K562 (cell line): Measurements from ENCODE around the gene LBH. TPM values are rescaled to one million over a fixed set of nuclear protein-coding genes. Genes with fewer than 3 reads are reported as not detected.

Experiments used
- ATAC-seq: fragments of 200-7000 bp; cut with Tn5 transposase; 3 replicates; pipeline ENCODE4 v1.9.1; 2020; ENCODE audit warnings: moderate library complexity
- BruUV-seq: library from RNA; stranded (reverse); fragments of 400-500 nt; replicated peaks from 2 replicates; lab custom pipeline; 2021; lab: Mats Ljungman, UMichigan
- CTCF ChIA-PET: fragments of 300-600 bp; formaldehyde crosslinking; extraction: SDS; loops from one replicate; lab custom pipeline; 2021; ENCODE audit warnings: low intra/inter-chr PET ratio; lab: Yijun Ruan, JAX
- POLR2A ChIA-PET: fragments of 300-600, 350-650 bp; sonication (Branson Sonifier 250); formaldehyde crosslinking; extraction: SDS; loops from one replicate; lab custom pipeline; 2021; ENCODE audit warnings: antibody characterized with exemption, inconsistent platforms; lab: Yijun Ruan, JAX
- DNase-seq, 4 experiments: peaks; one replicate each; pipeline versions ENCODE4 v3.0.0 to v3.0.0-alpha.2; 2011 to 2018; ENCODE audit warnings: low spot score in 3 of 4, mixed read lengths in 3 of 4; ENCODE audit errors: extremely low read depth in 1 of 4
- FAIRE-seq: peaks from 2 replicates; lab custom pipeline; 2011; peaks lifted over from hg19 to GRCh38; lab: Jason Lieb, UNC
- H2AFZ ChIP-seq: 2 replicates; pipeline ENCODE4 v1.6.0; 2011; ENCODE audit warnings: low read depth, low read length, control low read depth, inconsistent platforms
- H3K27ac ChIP-seq: fragments of 200-600 bp; 3 replicates; pipeline ENCODE4 v1.8.0; 2011; ENCODE audit warnings: low read depth, mild to moderate bottlenecking, control low read depth, inconsistent platforms, low read length, moderate library complexity, mixed read lengths; ENCODE audit errors: extremely low read depth
- H3K27me3 ChIP-seq, 2 experiments: fragments of 300-600 bp in 1 of 2; 2 replicates in 1 of 2; 3 replicates in 1 of 2; pipeline versions ENCODE4 v1.6.0 to v1.8.0; 2011; ENCODE audit warnings: inconsistent platforms in 2 of 2, low read length in 2 of 2, mild to moderate bottlenecking in 1 of 2, mixed read lengths in 1 of 2, moderate library complexity in 1 of 2; ENCODE audit not compliant: control insufficient read depth in 2 of 2, insufficient read depth in 2 of 2
- H3K36me3 ChIP-seq: fragments of 300-600 bp; 3 replicates; pipeline ENCODE4 v1.8.0; 2011; ENCODE audit warnings: mild to moderate bottlenecking, low read length, inconsistent platforms; ENCODE audit not compliant: control insufficient read depth, insufficient read depth
- H3K4me1 ChIP-seq, 2 experiments: fragments of 200-600 bp in 1 of 2; replicated peaks in 1 of 2; 2 replicates in 1 of 2; 3 replicates in 1 of 2; pipeline versions ENCODE4 v1.5.1 to v1.8.0; 2011; ENCODE audit warnings: inconsistent platforms in 2 of 2, low read length in 2 of 2, mild to moderate bottlenecking in 1 of 2, mixed read lengths in 1 of 2, moderate library complexity in 1 of 2; ENCODE audit not compliant: control insufficient read depth in 2 of 2, insufficient read depth in 2 of 2
- H3K4me2 ChIP-seq: 2 replicates; pipeline ENCODE4 v1.6.1; 2011; ENCODE audit warnings: low read length, control low read depth, inconsistent platforms, mixed read lengths; ENCODE audit not compliant: insufficient read depth
- H3K4me3 ChIP-seq: fragments of 200-600 bp; sonication (generic), shearing (Covaris generic); 2 replicates; pipeline ENCODE4 v1.5.1; 2016; ENCODE audit warnings: control low read depth, inconsistent platforms
- H3K79me2 ChIP-seq: fragments of 200-600 bp; 3 replicates; pipeline ENCODE4 v1.8.0; 2011; ENCODE audit warnings: low read length, inconsistent platforms; ENCODE audit not compliant: control insufficient read depth, insufficient read depth
- H3K9ac ChIP-seq, 2 experiments: 2 replicates each; pipeline versions ENCODE4 v1.6.0 to v1.6.1; 2011; ENCODE audit warnings: low read depth in 2 of 2, low read length in 2 of 2, control low read depth in 1 of 2, inconsistent platforms in 1 of 2, mild to moderate bottlenecking in 1 of 2, mixed read lengths in 1 of 2; ENCODE audit not compliant: insufficient read depth in 1 of 2
- H3K9me1 ChIP-seq: one replicate; pipeline ENCODE4 v1.6.0; 2011; ENCODE audit warnings: inconsistent platforms, mild to moderate bottlenecking, low read length, moderate library complexity; ENCODE audit not compliant: control insufficient read depth, insufficient read depth
- H3K9me3 ChIP-seq: replicated peaks from 2 replicates; pipeline ENCODE4 v1.5.1; 2011; ENCODE audit warnings: low read depth, low read length, inconsistent platforms; ENCODE audit not compliant: control insufficient read depth, insufficient read depth
- H4K20me1 ChIP-seq: replicated peaks from 2 replicates; pipeline ENCODE4 v1.6.1; 2011; ENCODE audit warnings: low read length, inconsistent platforms, mixed read lengths; ENCODE audit not compliant: control insufficient read depth, insufficient read depth
- CHD4 ChIP-seq: fragments of 200-600 bp; sonication (generic); IDR thresholded peaks from 3 replicates; pipeline ENCODE4 v1.6.1; 2012; ENCODE audit warnings: low read depth, mild to moderate bottlenecking, mixed read lengths, low read length, inconsistent platforms; ENCODE audit not compliant: insufficient read depth, insufficient replicate concordance, poor library complexity, severe bottlenecking
- ERF ChIP-seq: fragments of 450-650 bp; formaldehyde crosslinking; IDR thresholded peaks from 2 replicates; pipeline ENCODE4 v1.4.0; 2020; ENCODE audit warnings: mild to moderate bottlenecking, mixed read lengths
- FOSL1 ChIP-seq: fragments of 200-800 bp; sonication (Bioruptor generic); conservative IDR thresholded peaks from 2 replicates; pipeline ENCODE4 v1.6.1; 2016; ENCODE audit warnings: missing genetic modification characterization, missing compliant biosample characterization
- GATAD2A ChIP-seq: fragments of 450-650 bp; IDR thresholded peaks from 2 replicates; pipeline ENCODE4 v1.6.1; 2017
- HNRNPLL ChIP-seq: fragments of 200-400 bp; formaldehyde crosslinking; IDR thresholded peaks from 2 replicates; pipeline ENCODE4 v1.6.1; 2017; ENCODE audit warnings: low read length, low read depth, mild to moderate bottlenecking; ENCODE audit not compliant: poor library complexity, severe bottlenecking
- NR2F6 ChIP-seq: fragments of 450-650 bp; formaldehyde crosslinking; IDR thresholded peaks from 2 replicates; pipeline ENCODE4 v1.4.0; 2020; ENCODE audit warnings: mild to moderate bottlenecking
- SIN3B ChIP-seq: fragments of 450-650 bp; IDR thresholded peaks from 2 replicates; pipeline ENCODE4 v1.6.1; 2017; ENCODE audit warnings: low read depth, mild to moderate bottlenecking, moderate library complexity
- SOX6 ChIP-seq: fragments of 450-650 bp; IDR thresholded peaks from 2 replicates; pipeline ENCODE4 v1.6.1; 2014; ENCODE audit warnings: mild to moderate bottlenecking
- TEAD1 ChIP-seq, 2 experiments: fragments of 450-650 bp in 1 of 2; sonication (generic) in 1 of 2; formaldehyde crosslinking; IDR thresholded peaks; 2 replicates each; pipeline versions ENCODE4 v1.4.0 to v1.8.0; 2020 to 2022; ENCODE audit warnings: mild to moderate bottlenecking in 2 of 2, missing genetic modification reagents in 1 of 2
- ZNF165 ChIP-seq: fragments of 250-450 bp; sonication (Bioruptor Pico); IDR thresholded peaks from 2 replicates; pipeline ENCODE4 v1.4.0; 2020; ENCODE audit warnings: borderline replicate concordance
- ZNF76 ChIP-seq: fragments of 250-450 bp; sonication (Bioruptor Pico); IDR thresholded peaks from 2 replicates; pipeline ENCODE4 v1.4.0; 2020; ENCODE audit warnings: mild to moderate bottlenecking, moderate library complexity, borderline replicate concordance
- WGBS: fragments of 100-300 bp; shearing (Covaris generic); methylation state at CpG from one replicate; pipeline ENCODE4 v1.1.6; 2016; ENCODE audit warnings: low coverage, mixed read lengths; ENCODE audit not compliant: insufficient coverage; ENCODE audit errors: missing lambda C conversion rate; 5-methylcytosine and 5-hydroxymethylcytosine counted together
- in situ Hi-C: fragments of 300-500 bp; cut with MboI; formaldehyde crosslinking; loops from 4 replicates; pipeline ENCODE4 v1.15.0; 2018; ENCODE audit warnings: inconsistent platforms, mixed read lengths
- intact Hi-C: fragments of 100-400 bp; cut with micrococcal nuclease; formaldehyde crosslinking; loops from 2 replicates; pipeline ENCODE4 v1.14.2; 2022
- polyA plus RNA-seq, 8 experiments: library from polyadenylated mRNA; depleted of rRNA in 4 of 8; stranded (reverse) in 5 of 8; unstranded in 3 of 8; fragments of >200 nt; fragmentation: Nextera tagmentation in 2 of 8; fragmentation: Illumina TruSeq in 1 of 8; extraction: Ambion mirVana in 2 of 8; extraction: Trizol in 1 of 8; gene quantifications; 2 replicates each; pipeline versions ENCODE4 v1.2.1 to v1.2.3, GENCODE V29; 2011 to 2014; ENCODE audit warnings: inconsistent platforms in 1 of 8, missing spikeins in 1 of 8
- total RNA-seq, 7 experiments: library from RNA; depleted of rRNA in 6 of 7; stranded (reverse); fragments of >200 nt in 6 of 7; fragmentation: Illumina TruSeq in 2 of 7; extraction: Trizol in 2 of 7; gene quantifications; 2 replicates each; pipeline versions ENCODE4 v1.2.1 to v1.2.3, GENCODE V29; 2011 to 2021; ENCODE audit warnings: low replicate concordance in 1 of 7
- TF ChIP-seq, protein P1 (sequence below): fragments of 450-650 bp; IDR thresholded peaks from 2 replicates; pipeline ENCODE4 v1.6.1; 2016; ENCODE audit warnings: antibody characterized with exemption
- TF ChIP-seq, protein P2 (sequence below): fragments of 450-650 bp; formaldehyde crosslinking; IDR thresholded peaks from 2 replicates; pipeline ENCODE4 v1.4.0; 2020; ENCODE audit warnings: mild to moderate bottlenecking, moderate library complexity
- TF ChIP-seq, protein P3 (sequence below): fragments of 250-450 bp; sonication (Bioruptor Pico); IDR thresholded peaks from 2 replicates; pipeline ENCODE4 v1.8.0; 2022; ENCODE audit warnings: inconsistent platforms
- TF ChIP-seq, protein P4 (sequence below), 2 experiments: fragments of 450-650 bp in 1 of 2; IDR thresholded peaks; 2 replicates each; pipeline ENCODE4 v1.6.1; 2011 to 2017; ENCODE audit warnings: low read depth in 2 of 2, antibody characterized with exemption in 1 of 2, borderline replicate concordance in 1 of 2, low read length in 1 of 2, mild to moderate bottlenecking in 1 of 2, mixed read lengths in 1 of 2; ENCODE audit not compliant: control insufficient read depth in 1 of 2

Gene LBH
- total and polyA plus RNA-seq, 9 of the 15 experiments (the other 6 are each of a cell fraction or from before 2014, with no cell fraction given) = 3.1 to 13.4 (median 7.4) TPM

DNA sequence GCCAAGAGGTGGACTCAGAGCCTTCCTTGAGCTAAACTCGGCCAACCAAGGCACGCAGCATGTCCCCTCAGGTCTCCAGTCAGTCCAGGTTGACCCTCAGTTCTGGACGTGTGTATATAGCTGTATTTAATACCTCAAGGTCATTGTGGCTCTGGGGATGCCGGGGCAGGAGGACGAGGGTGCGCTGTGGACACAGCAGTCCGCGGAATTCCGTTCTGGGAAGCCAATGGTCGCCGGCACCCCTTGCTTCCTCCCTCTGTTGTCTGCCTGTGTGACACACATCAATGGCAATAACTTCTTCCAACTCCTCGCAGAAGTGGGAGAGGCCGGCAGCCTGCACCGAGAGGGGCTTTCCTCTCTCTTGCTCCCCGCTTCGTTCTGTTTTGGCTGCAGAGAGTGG lies 27.7 kb downstream of the LBH start:
- no peak overlapping the region for H3K9ac ChIP-seq
- intact Hi-C loops (no loop called here), in situ Hi-C loops (no loop called here)
- ATAC-seq = no peak
- H3K4me2 ChIP-seq = no peak overlapping the region
- H3K9me3 ChIP-seq = no peaks in the 10 kb centered on the region
- ChIA-PET CTCF (no interaction called here), POLR2A (interaction anchor here (1.2 kb wide), 1 partner anchor 10 kb away, joined by 6 read pairs; no protein-coding TSS in a partner anchor)
- no peak for FAIRE-seq
- peaks cover 11% of the 10 kb centered on the region; the same call in 2 of the 3 replicates for H3K36me3 ChIP-seq
- no peaks in the 10 kb centered on the region for H3K27me3 ChIP-seq
- peaks cover 13 to 21% of the 10 kb centered on the region in 2 experiments for H3K4me1 ChIP-seq
- no peak overlapping the region for H3K4me3 ChIP-seq
- H3K9me1 ChIP-seq = no peaks in the 10 kb centered on the region
- WGBS = 81% methylated on average over 14 of the region's 16 CpGs
- no peak for DNase-seq
- no peaks in the 10 kb centered on the region for H4K20me1 ChIP-seq
- no peak overlapping the region for H3K27ac ChIP-seq
- peaks cover 8% of the 10 kb centered on the region; the same call in 2 of the 3 replicates for H3K79me2 ChIP-seq
- H2AFZ ChIP-seq = no peak overlapping the region
- BruUV-seq = no TSS peak
- TF ChIP-seq SIN3B (no peak), FOSL1 (no peak), CHD4 (no peak), ERF (CRISPR knock-in tag) (no peak), ZNF165 (CRISPR knock-in tag) (no peak), ZNF76 (CRISPR knock-in tag) (no peak), TEAD1 (CRISPR knock-in tag; IDR thresholded peaks at IDR 0.05) (no peak), HNRNPLL (no peak), GATAD2A (no peak), SOX6 (no peak), NR2F6 (CRISPR knock-in tag) (no peak)
- TF ChIP-seq, protein P1, sequence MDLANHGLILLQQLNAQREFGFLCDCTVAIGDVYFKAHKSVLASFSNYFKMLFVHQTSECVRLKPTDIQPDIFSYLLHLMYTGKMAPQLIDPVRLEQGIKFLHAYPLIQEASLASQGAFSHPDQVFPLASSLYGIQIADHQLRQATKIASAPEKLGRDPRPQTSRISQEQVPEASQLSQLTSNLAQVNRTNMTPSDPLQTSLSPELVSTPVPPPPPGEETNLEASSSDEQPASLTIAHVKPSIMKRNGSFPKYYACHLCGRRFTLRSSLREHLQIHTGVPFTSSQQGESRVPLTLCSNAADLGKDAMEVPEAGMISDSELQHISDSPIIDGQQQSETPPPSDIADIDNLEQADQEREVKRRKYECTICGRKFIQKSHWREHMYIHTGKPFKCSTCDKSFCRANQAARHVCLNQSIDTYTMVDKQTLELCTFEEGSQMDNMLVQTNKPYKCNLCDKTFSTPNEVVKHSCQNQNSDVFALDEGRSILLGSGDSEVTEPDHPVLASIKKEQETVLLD = no peak
- TF ChIP-seq, protein P2, sequence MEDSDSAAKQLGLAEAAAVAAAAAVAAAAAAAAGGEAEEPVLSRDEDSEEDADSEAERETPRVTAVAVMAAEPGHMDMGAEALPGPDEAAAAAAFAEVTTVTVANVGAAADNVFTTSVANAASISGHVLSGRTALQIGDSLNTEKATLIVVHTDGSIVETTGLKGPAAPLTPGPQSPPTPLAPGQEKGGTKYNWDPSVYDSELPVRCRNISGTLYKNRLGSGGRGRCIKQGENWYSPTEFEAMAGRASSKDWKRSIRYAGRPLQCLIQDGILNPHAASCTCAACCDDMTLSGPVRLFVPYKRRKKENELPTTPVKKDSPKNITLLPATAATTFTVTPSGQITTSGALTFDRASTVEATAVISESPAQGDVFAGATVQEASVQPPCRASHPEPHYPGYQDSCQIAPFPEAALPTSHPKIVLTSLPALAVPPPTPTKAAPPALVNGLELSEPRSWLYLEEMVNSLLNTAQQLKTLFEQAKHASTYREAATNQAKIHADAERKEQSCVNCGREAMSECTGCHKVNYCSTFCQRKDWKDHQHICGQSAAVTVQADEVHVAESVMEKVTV (CRISPR knock-in tag) = no peak
- TF ChIP-seq, protein P3, sequence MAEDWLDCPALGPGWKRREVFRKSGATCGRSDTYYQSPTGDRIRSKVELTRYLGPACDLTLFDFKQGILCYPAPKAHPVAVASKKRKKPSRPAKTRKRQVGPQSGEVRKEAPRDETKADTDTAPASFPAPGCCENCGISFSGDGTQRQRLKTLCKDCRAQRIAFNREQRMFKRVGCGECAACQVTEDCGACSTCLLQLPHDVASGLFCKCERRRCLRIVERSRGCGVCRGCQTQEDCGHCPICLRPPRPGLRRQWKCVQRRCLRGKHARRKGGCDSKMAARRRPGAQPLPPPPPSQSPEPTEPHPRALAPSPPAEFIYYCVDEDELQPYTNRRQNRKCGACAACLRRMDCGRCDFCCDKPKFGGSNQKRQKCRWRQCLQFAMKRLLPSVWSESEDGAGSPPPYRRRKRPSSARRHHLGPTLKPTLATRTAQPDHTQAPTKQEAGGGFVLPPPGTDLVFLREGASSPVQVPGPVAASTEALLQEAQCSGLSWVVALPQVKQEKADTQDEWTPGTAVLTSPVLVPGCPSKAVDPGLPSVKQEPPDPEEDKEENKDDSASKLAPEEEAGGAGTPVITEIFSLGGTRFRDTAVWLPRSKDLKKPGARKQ (CRISPR knock-in tag) = no peak
- TF ChIP-seq, protein P4, sequence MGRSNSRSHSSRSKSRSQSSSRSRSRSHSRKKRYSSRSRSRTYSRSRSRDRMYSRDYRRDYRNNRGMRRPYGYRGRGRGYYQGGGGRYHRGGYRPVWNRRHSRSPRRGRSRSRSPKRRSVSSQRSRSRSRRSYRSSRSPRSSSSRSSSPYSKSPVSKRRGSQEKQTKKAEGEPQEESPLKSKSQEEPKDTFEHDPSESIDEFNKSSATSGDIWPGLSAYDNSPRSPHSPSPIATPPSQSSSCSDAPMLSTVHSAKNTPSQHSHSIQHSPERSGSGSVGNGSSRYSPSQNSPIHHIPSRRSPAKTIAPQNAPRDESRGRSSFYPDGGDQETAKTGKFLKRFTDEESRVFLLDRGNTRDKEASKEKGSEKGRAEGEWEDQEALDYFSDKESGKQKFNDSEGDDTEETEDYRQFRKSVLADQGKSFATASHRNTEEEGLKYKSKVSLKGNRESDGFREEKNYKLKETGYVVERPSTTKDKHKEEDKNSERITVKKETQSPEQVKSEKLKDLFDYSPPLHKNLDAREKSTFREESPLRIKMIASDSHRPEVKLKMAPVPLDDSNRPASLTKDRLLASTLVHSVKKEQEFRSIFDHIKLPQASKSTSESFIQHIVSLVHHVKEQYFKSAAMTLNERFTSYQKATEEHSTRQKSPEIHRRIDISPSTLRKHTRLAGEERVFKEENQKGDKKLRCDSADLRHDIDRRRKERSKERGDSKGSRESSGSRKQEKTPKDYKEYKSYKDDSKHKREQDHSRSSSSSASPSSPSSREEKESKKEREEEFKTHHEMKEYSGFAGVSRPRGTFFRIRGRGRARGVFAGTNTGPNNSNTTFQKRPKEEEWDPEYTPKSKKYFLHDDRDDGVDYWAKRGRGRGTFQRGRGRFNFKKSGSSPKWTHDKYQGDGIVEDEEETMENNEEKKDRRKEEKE (IDR thresholded peaks at IDR 0.05; ENCODE audit: borderline replicate concordance in 1 of 2, control insufficient read depth in 1 of 2, low read depth in 2 of 2, low read length in 1 of 2) = no peak
